HCT116 (cell line): ENCODE measurements around the gene WDR43. TPM values are rescaled to one million over a fixed set of nuclear protein-coding genes. Genes with fewer than 3 reads are reported as not detected.

Experiments used
- ATAC-seq: fragments of 200-7000 bp; cut with Tn5 transposase; 2 replicates; pipeline ENCODE4 v1.9.1; 2020; ENCODE audit warnings: mild to moderate bottlenecking, moderate library complexity
- BruUV-seq: library from RNA; stranded (reverse); fragments of 400-500 nt; replicated peaks from 2 replicates; lab custom pipeline; 2021; lab: Mats Ljungman, UMichigan
- CTCF ChIA-PET: fragments of 300-600 bp; sonication (Branson Sonifier 250); formaldehyde crosslinking; loops from one replicate; lab custom pipeline; 2021; ENCODE audit warnings: antibody characterized with exemption; lab: Charles Lee
- POLR2A ChIA-PET: fragments of 300-600, 350-600 bp; sonication (Branson Sonifier 250); formaldehyde crosslinking; loops from one replicate; lab custom pipeline; 2021; ENCODE audit warnings: antibody characterized with exemption; lab: Charles Lee
- RAD21 ChIA-PET, 2 experiments: fragments of 300-600 bp; sonication (Branson Sonifier 250); formaldehyde crosslinking; loops; one replicate each; lab custom pipeline; 2023; ENCODE audit warnings: low total read pairs in 2 of 2; ENCODE audit not compliant: uncharacterized antibody in 2 of 2, unreplicated experiment in 2 of 2, low non-redundant PET in 1 of 2; lab: Charles Lee
- DNase-seq: peaks from one replicate; pipeline ENCODE4 v3.0.0-alpha.2; 2010; ENCODE audit warnings: low read depth, low spot score
- H2AFZ ChIP-seq: fragments of 200-600 bp; shearing (Covaris generic), sonication (generic); 2 replicates; pipeline ENCODE4 v1.6.1; 2017; ENCODE audit warnings: low read depth, mixed run types, mixed read lengths, antibody characterized with exemption, low read length; ENCODE audit not compliant: poor library complexity, severe bottlenecking
- H3K27ac ChIP-seq: 2 replicates; pipeline ENCODE4 v1.5.1; 2012; ENCODE audit warnings: low read depth, low read length
- H3K27me3 ChIP-seq: fragments of 200-600 bp; sonication (generic); 2 replicates; pipeline ENCODE4 v1.6.1; 2016; ENCODE audit warnings: mixed run types, low read length, mixed read lengths; ENCODE audit not compliant: insufficient read depth
- H3K36me3 ChIP-seq, 2 experiments: fragments of 200-500 bp in 1 of 2; fragments of 200-600 bp in 1 of 2; sonication (Bioruptor generic) in 1 of 2; sonication (generic) in 1 of 2; 2 replicates each; pipeline versions ENCODE4 v1.5.1 to v1.6.1; 2014 to 2016; ENCODE audit warnings: low read length in 2 of 2, inconsistent platforms in 1 of 2, mixed read lengths in 1 of 2, mixed run types in 1 of 2; ENCODE audit not compliant: insufficient read depth in 2 of 2, control insufficient read depth in 1 of 2
- H3K4me1 ChIP-seq, 2 experiments: fragments of 200-600 bp in 1 of 2; sonication (generic) in 1 of 2; 2 replicates each; pipeline versions ENCODE4 v1.5.1 to v1.6.1; 2012 to 2017; ENCODE audit warnings: low read length in 2 of 2, inconsistent platforms in 1 of 2, mild to moderate bottlenecking in 1 of 2, mixed read lengths in 1 of 2, mixed run types in 1 of 2, moderate library complexity in 1 of 2; ENCODE audit not compliant: insufficient read depth in 2 of 2, control insufficient read depth in 1 of 2
- H3K4me2 ChIP-seq: fragments of 200-600 bp; sonication (generic); 2 replicates; pipeline ENCODE4 v1.6.1; 2017; ENCODE audit warnings: mixed run types, low read length, mixed read lengths
- H3K4me3 ChIP-seq, 2 experiments: fragments of 200-600 bp in 1 of 2; sonication (generic) in 1 of 2; replicated peaks in 1 of 2; 2 replicates each; pipeline ENCODE4 v1.5.1; 2011 to 2016; ENCODE audit warnings: low read length in 2 of 2, control low read depth in 1 of 2, low read depth in 1 of 2, mild to moderate bottlenecking in 1 of 2, mixed read lengths in 1 of 2, mixed run types in 1 of 2
- H3K79me2 ChIP-seq: fragments of 200-600 bp; sonication (generic); 2 replicates; pipeline ENCODE4 v1.6.1; 2017; ENCODE audit warnings: mild to moderate bottlenecking, mixed run types, low read length, moderate library complexity, mixed read lengths; ENCODE audit not compliant: insufficient read depth
- H3K9ac ChIP-seq: fragments of 200-600 bp; sonication (generic); 2 replicates; pipeline ENCODE4 v1.6.1; 2016; ENCODE audit warnings: low read length, mixed read lengths
- H3K9me2 ChIP-seq: fragments of 200-600 bp; sonication (generic), shearing (Covaris generic); 2 replicates; pipeline ENCODE4 v1.6.1; 2017; ENCODE audit warnings: mixed run types, mild to moderate bottlenecking, moderate library complexity; ENCODE audit not compliant: insufficient read depth
- H3K9me3 ChIP-seq, 2 experiments: fragments of 200-500 bp in 1 of 2; fragments of 200-600 bp in 1 of 2; sonication (Bioruptor generic) in 1 of 2; sonication (generic) in 1 of 2; 2 replicates each; pipeline ENCODE4 v1.6.1; 2014 to 2017; ENCODE audit warnings: low read length in 2 of 2, mixed read lengths in 2 of 2, inconsistent platforms in 1 of 2, low read depth in 1 of 2, mild to moderate bottlenecking in 1 of 2, mixed run types in 1 of 2, moderate library complexity in 1 of 2; ENCODE audit not compliant: control insufficient read depth in 1 of 2, insufficient read depth in 1 of 2
- H4K20me1 ChIP-seq: fragments of 200-600 bp; sonication (generic), shearing (Covaris generic); 2 replicates; pipeline ENCODE4 v1.6.1; 2017; ENCODE audit warnings: mixed run types, mild to moderate bottlenecking, moderate library complexity; ENCODE audit not compliant: insufficient read depth
- ATF3 ChIP-seq: IDR thresholded peaks from 2 replicates; pipeline ENCODE4 v1.6.1; 2012
- CEBPB ChIP-seq: IDR thresholded peaks from 2 replicates; pipeline ENCODE4 v1.6.1; 2012; ENCODE audit warnings: low read depth
- EGR1 ChIP-seq: IDR thresholded peaks from 2 replicates; pipeline ENCODE4 v1.6.1; 2012; ENCODE audit warnings: low read depth
- EZH2 ChIP-seq: fragments of 200-600 bp; sonication (generic); IDR thresholded peaks from 2 replicates; pipeline ENCODE4 v1.6.1; 2017; ENCODE audit warnings: antibody characterized with exemption, mixed run types
- JUND ChIP-seq: IDR thresholded peaks from 2 replicates; pipeline ENCODE4 v1.6.1; 2012
- MAX ChIP-seq: IDR thresholded peaks from 2 replicates; pipeline ENCODE4 v1.6.1; 2012
- RAD21 ChIP-seq: IDR thresholded peaks from 2 replicates; pipeline ENCODE4 v1.6.1; 2012; ENCODE audit warnings: low read depth, mild to moderate bottlenecking
- SIN3A ChIP-seq: IDR thresholded peaks from 2 replicates; pipeline ENCODE4 v1.6.1; 2012; ENCODE audit warnings: low read depth
- SP1 ChIP-seq: IDR thresholded peaks from 2 replicates; pipeline ENCODE4 v1.6.1; 2012; ENCODE audit warnings: low read depth
- TCF7L2 ChIP-seq: IDR thresholded peaks from 2 replicates; pipeline ENCODE4 v1.7.0; 2011; ENCODE audit warnings: borderline replicate concordance, inconsistent platforms; ENCODE audit not compliant: insufficient read depth, insufficient read length; ENCODE audit errors: extremely low read depth
- ZFX ChIP-seq: fragments of 450-650 bp; IDR thresholded peaks from 2 replicates; pipeline ENCODE4 v1.6.1; 2017
- ZNF274 ChIP-seq: fragments of 200-500 bp; sonication (Bioruptor generic); IDR thresholded peaks from 2 replicates; pipeline ENCODE4 v1.6.1; 2014; ENCODE audit warnings: mild to moderate bottlenecking, low read depth, low read length, inconsistent platforms
- intact Hi-C: fragments of 100-400 bp; cut with micrococcal nuclease; formaldehyde crosslinking; loops from 2 replicates; pipeline ENCODE4 v1.10.0; 2022
- total RNA-seq: library from RNA; stranded (reverse); gene quantifications from one replicate; pipeline ENCODE4 v1.2.1, GENCODE V29; 2021; ENCODE audit not compliant: unreplicated experiment

The WDR43 gene
- total RNA-seq, 1 experiment from 2014 or later, result 119 TPM

GRCh38 chr2:28981016-28981441 lies 86.6 kb downstream of the WDR43 start, which contains the start of gene TOGARAM2:
Gene TOGARAM2 (plus strand): TSS chr2:28981298. CDS start chr2:28994835, 13,537 bp downstream.
- Histone ChIP-seq H3K79me2 (no peaks in the 10 kb centered on the region), H3K4me3 (no peak within 1 kb of the TSS), H4K20me1 (no peaks in the 10 kb centered on the region), H3K27ac (no peak within 1 kb of the TSS), H3K9ac (no peak within 1 kb of the TSS), H3K9me3 (no peaks in the 10 kb centered on the region), H3K4me1 (peaks cover 0 to 12% of the 10 kb centered on the region in 2 experiments; a peak in 1 of 4 replicates), H3K4me2 (no peak within 1 kb of the TSS), H3K9me2 (no peaks in the 10 kb centered on the region), H2AFZ (no peak within 1 kb of the TSS), H3K27me3 (no peaks in the 10 kb centered on the region), H3K36me3 (no peaks in the 10 kb centered on the region)
- ChIA-PET CTCF (no interaction called here), POLR2A (no interaction called here), RAD21 (no interaction called here)
- ATAC-seq, result no peak
- intact Hi-C loops, result no loop called here
- BruUV-seq, result no TSS peak
- TF ChIP-seq ATF3 (no peak), MAX (no peak), JUND (no peak), ZFX (no peak), SP1 (no peak), EGR1 (no peak), ZNF274 (no peak), CEBPB (no peak), EZH2 (no peak), RAD21 (no peak), TCF7L2 (no peak), SIN3A (no peak)
- DNase-seq, result no peak
